NCI-H2107 (cell line): ENCODE results near the gene IQGAP1.
"Not testable (repeated sequence)": the region's sequence is repeated elsewhere in the genome, so short reads cannot be mapped to it uniquely, and the experiment has no call there.

Experiments used
- DNase-seq: peaks from one replicate; lab custom pipeline; 2025; lab: John Stamatoyannopoulos, UW

The IQGAP1 gene

GRCh38 chr15:90376789-90377188, 11.3 kb upstream of the IQGAP1 start:
- no peak for DNase-seq

- no peak for DNase-seq
Measured at GRCh38 chr15:90379263-90379662, 8.8 kb upstream of the IQGAP1 start.

GRCh38 chr15:90381515-90381914, 6.5 kb upstream of the IQGAP1 start:
- no peak for DNase-seq

- no peak for DNase-seq
Measured at GRCh38 chr15:90382320-90382719, 5.7 kb upstream of the IQGAP1 start.

GRCh38 chr15:90386221-90386620, 1.8 kb upstream of the IQGAP1 start:
- no peak for DNase-seq

GRCh38 chr15:90388462-90389380, 679 bp downstream of the IQGAP1 start:
- DNase-seq, result no peak

GRCh38 chr15:90389513-90389912, 1.5 kb downstream of the IQGAP1 start:
- no peak for DNase-seq

GRCh38 chr15:90393040-90393439, 5.0 kb downstream of the IQGAP1 start:
- no peak for DNase-seq

- DNase-seq, result no peak
Measured at GRCh38 chr15:90394074-90394473, 6.0 kb downstream of the IQGAP1 start.

GRCh38 chr15:90394748-90395442, 6.9 kb downstream of the IQGAP1 start:
- DNase-seq, result no peak

- no peak for DNase-seq
Measured at GRCh38 chr15:90396321-90396720, 8.3 kb downstream of the IQGAP1 start.

GRCh38 chr15:90400005-90400758, 12.1 kb downstream of the IQGAP1 start:
- DNase-seq, result no peak

- DNase-seq, result no peak
Measured at GRCh38 chr15:90400759-90401314, 12.8 kb downstream of the IQGAP1 start.

GRCh38 chr15:90401495-90401894, 13.5 kb downstream of the IQGAP1 start:
- no peak for DNase-seq

- no peak for DNase-seq
Measured at GRCh38 chr15:90402223-90402622, 14.2 kb downstream of the IQGAP1 start.

- DNase-seq, result no peak
Measured at GRCh38 chr15:90402767-90403166, 14.7 kb downstream of the IQGAP1 start.

- DNase-seq, result no peak
Measured at GRCh38 chr15:90405055-90405607, 17.1 kb downstream of the IQGAP1 start.

GRCh38 chr15:90407336-90407735, 19.3 kb downstream of the IQGAP1 start:
- DNase-seq, result no peak

- DNase-seq, result no peak
Measured at GRCh38 chr15:90407871-90408317, 19.9 kb downstream of the IQGAP1 start.

- DNase-seq, result no peak
Measured at GRCh38 chr15:90408657-90409056, 20.6 kb downstream of the IQGAP1 start.

- DNase-seq, result not testable (repeated sequence)
Measured at GRCh38 chr15:90409587-90409986, 21.5 kb downstream of the IQGAP1 start.

GRCh38 chr15:90410316-90410715, 22.3 kb downstream of the IQGAP1 start:
- not testable (repeated sequence) for DNase-seq
